OCI-LY3 (cell line): ENCODE results near the gene TMEM147.

Experiments used
- H2AFZ ChIP-seq: fragments of 200-600, 300-600 bp; shearing (Covaris generic); 2 replicates; pipeline ENCODE4 v1.6.0; 2014; ENCODE audit warnings: antibody characterized with exemption, low read depth, low read length
- H3K27ac ChIP-seq: fragments of 200-600, 300-600 bp; sonication (generic); 2 replicates; pipeline ENCODE4 v1.5.1; 2014; ENCODE audit warnings: mild to moderate bottlenecking, low read length, moderate library complexity, mixed read lengths
- H3K27me3 ChIP-seq: fragments of 200-600, 300-600 bp; sonication (generic); 2 replicates; pipeline ENCODE4 v1.6.1; 2014; ENCODE audit warnings: low read depth, low read length, mixed read lengths
- H3K36me3 ChIP-seq: fragments of 200-600, 300-600 bp; sonication (generic); replicated peaks from 2 replicates; pipeline ENCODE3; 2014; ENCODE audit warnings: low read depth, low read length, mixed read lengths
- H3K4me1 ChIP-seq: fragments of 300-600, 200-600 bp; sonication (generic); 2 replicates; pipeline ENCODE4 v1.6.1; 2014; ENCODE audit warnings: low read length, mixed read lengths
- H3K4me2 ChIP-seq: fragments of 200-600, 300-600 bp; sonication (generic); 2 replicates; pipeline ENCODE4 v1.6.1; 2014; ENCODE audit warnings: low read length, mixed read lengths
- H3K4me3 ChIP-seq: fragments of 300-600, 200-600 bp; sonication (generic); 2 replicates; pipeline ENCODE4 v1.5.1; 2014; ENCODE audit warnings: antibody characterized with exemption, mild to moderate bottlenecking, low read length, moderate library complexity
- H3K79me2 ChIP-seq: fragments of 300-600, 200-600 bp; shearing (Covaris generic); 2 replicates; pipeline ENCODE4 v1.6.1; 2014; ENCODE audit warnings: mild to moderate bottlenecking, low read length, mixed read lengths
- H3K9ac ChIP-seq: fragments of 300-600, 200-600 bp; shearing (Covaris generic); 2 replicates; pipeline ENCODE4 v1.6.0; 2014; ENCODE audit warnings: mild to moderate bottlenecking, low read length, moderate library complexity
- H3K9me3 ChIP-seq: fragments of 200-600, 300-600 bp; shearing (Covaris generic); 2 replicates; pipeline ENCODE4 v1.6.1; 2014; ENCODE audit warnings: low read length, mixed read lengths; ENCODE audit not compliant: insufficient read depth
- H4K20me1 ChIP-seq: fragments of 200-600, 300-600 bp; sonication (generic); 2 replicates; pipeline ENCODE4 v1.6.1; 2016; ENCODE audit warnings: low read length, mixed read lengths; ENCODE audit not compliant: insufficient read depth
- EZH2phosphoT487 ChIP-seq: fragments of 200-600 bp; shearing (Covaris generic); IDR thresholded peaks from 2 replicates; pipeline ENCODE4 v1.6.1; 2018; ENCODE audit warnings: antibody characterized with exemption, mixed run types, low read depth
- TF ChIP-seq, protein P1 (sequence below): fragments of 200-600, 300-600 bp; sonication (generic); IDR thresholded peaks from 2 replicates; pipeline ENCODE4 v1.5.1; 2014; ENCODE audit warnings: antibody characterized with exemption, low read length, low read depth

The TMEM147 gene

DNA sequence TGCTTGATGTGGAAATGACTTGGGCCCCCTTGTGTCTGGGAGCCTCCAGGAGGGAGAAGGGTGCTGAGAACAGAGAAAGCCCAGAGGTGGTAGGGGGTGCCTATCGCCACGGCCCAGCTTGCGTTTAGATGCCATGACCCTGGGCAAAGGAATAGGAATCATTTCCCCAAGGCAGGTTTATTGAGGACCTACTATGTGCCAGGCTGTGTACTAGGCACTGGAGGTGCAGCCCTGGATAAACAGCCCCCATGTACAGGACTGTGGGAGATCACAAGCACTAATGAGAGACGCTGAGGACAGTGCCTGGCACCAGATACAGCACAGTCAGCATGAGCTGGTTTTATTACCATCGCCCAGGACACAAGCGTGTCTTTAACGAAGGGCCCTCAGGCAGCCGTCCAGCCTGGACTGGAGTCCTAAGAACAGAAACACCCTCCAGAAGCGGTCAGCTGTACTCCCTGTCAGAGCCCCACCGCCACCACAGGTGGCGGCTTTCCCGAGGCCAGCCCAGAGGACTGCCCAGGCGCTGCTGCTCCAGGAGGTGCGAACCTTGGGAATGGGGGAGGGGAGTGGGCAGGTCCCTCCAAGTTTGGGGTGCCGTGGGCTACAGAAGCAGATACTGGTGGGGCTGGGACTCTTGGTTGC, 4.6 kb downstream of the TMEM147 start:
- no peak for TF ChIP-seq EZH2phosphoT487
- TF ChIP-seq, protein P1, sequence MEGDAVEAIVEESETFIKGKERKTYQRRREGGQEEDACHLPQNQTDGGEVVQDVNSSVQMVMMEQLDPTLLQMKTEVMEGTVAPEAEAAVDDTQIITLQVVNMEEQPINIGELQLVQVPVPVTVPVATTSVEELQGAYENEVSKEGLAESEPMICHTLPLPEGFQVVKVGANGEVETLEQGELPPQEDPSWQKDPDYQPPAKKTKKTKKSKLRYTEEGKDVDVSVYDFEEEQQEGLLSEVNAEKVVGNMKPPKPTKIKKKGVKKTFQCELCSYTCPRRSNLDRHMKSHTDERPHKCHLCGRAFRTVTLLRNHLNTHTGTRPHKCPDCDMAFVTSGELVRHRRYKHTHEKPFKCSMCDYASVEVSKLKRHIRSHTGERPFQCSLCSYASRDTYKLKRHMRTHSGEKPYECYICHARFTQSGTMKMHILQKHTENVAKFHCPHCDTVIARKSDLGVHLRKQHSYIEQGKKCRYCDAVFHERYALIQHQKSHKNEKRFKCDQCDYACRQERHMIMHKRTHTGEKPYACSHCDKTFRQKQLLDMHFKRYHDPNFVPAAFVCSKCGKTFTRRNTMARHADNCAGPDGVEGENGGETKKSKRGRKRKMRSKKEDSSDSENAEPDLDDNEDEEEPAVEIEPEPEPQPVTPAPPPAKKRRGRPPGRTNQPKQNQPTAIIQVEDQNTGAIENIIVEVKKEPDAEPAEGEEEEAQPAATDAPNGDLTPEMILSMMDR: no peak
- Histone ChIP-seq H4K20me1 (no peaks in the 10 kb centered on the region; the same call in 1 of the 2 replicates), H3K4me3 (no peak overlapping the region)

DNA sequence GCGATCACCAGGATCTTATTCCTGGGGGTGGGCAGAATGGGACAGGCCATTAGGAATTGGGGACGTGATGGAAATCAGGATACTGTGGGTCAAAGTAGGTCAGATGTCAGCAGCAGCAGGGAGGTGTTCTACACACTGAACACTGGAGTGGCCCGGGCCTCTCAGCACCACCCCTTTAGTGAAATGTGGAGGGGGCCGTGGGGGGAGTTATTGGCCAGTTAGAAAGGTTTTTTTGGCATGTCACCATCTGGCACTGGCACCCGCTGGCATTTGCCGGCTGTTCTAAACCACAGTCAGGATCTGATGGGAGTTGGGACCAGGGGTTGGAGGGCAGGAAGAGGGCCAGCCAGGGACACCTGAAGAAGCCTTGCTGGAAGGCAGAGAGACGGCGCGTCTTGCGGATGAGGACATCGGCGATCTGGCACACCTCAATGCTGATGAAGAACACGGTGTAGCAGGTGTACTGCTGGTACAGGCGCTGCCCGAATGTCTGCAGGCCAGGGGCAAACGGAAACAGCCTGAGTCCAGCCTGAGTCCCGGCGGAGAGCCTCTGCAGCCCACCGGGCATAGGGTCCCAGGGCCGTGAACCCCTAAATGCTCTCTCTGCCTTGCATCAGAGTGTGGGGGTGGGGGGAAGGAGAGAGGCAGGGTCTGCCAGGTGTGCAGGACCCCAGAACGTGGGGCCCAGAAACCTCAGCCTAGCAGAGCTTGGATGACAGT, 5.8 kb downstream of the TMEM147 start:
- no peaks in the 10 kb centered on the region; the same call in 1 of the 2 replicates for H4K20me1 ChIP-seq
- peaks cover 16% of the 10 kb centered on the region for H3K4me1 ChIP-seq
- H3K9me3 ChIP-seq: no peaks in the 10 kb centered on the region
- H3K36me3 ChIP-seq: peaks cover 19% of the 10 kb centered on the region
- H3K4me2 ChIP-seq: no peak overlapping the region
- no peak overlapping the region for H3K4me3 ChIP-seq
- H3K79me2 ChIP-seq: peaks cover 12% of the 10 kb centered on the region
- H2AFZ ChIP-seq: no peak overlapping the region
- no peaks in the 10 kb centered on the region for H3K27me3 ChIP-seq
- no peak overlapping the region for H3K9ac ChIP-seq
- H3K27ac ChIP-seq: no peak overlapping the region
- TF ChIP-seq, protein P1: no peak
- TF ChIP-seq EZH2phosphoT487: no peak

More for the DNA sequence above, 4.6 kb downstream of the TMEM147 start:
- no peak overlapping the region for H3K9ac ChIP-seq
- H3K9me3 ChIP-seq: no peaks in the 10 kb centered on the region
- peaks cover 17% of the 10 kb centered on the region for H3K4me1 ChIP-seq
- no peak overlapping the region for H2AFZ ChIP-seq
- H3K27me3 ChIP-seq: no peaks in the 10 kb centered on the region
- no peak overlapping the region for H3K4me2 ChIP-seq
- H3K79me2 ChIP-seq: peaks cover 22% of the 10 kb centered on the region
- H3K36me3 ChIP-seq: peaks cover 19% of the 10 kb centered on the region
- H3K27ac ChIP-seq: no peak overlapping the region

DNA sequence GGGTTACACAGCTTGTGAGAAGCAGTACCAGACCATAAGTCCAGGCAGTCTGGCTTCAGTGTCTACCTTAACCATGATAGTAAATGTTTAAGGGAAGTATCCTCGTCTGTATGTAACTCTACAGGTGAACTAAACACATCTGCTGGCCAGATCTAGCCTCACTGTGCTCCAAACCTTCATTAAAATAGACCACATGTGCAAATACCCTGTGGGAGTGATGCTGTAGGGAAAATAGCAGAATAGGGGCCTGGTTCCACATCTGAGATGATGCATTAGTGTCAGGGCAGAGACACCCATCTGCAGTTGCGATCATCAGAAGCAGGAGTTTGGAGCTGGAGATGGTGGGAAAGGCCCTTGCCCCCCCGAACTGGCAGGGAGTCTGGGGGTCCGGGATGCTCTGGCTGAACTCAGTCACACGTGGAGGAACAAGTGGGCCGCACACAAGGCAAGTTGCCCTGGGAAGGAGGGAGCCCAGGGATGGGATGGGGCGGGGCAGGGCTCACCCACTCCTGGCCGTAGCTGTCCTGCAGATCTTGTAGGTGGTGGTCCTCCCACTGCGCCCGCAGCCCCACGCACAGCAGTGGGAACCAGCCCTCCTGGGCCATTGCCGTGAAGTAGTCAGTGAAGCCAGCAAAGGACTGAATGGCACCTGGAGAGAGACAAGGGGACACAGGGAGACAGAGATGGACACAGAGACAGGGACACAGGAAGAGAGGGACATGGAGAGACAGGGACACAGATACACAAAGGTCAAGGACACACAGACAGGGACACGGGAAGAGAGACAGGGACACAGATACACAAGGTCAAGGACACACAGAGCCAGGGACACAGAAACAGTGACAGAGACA, 7.3 kb downstream of the TMEM147 start:
- H3K9ac ChIP-seq: no peak overlapping the region
- no peak for TF ChIP-seq EZH2phosphoT487
- TF ChIP-seq, protein P1: no peak
- H3K79me2 ChIP-seq: no peaks in the 10 kb centered on the region
- no peaks in the 10 kb centered on the region for H3K9me3 ChIP-seq
- H3K36me3 ChIP-seq: peaks cover 9% of the 10 kb centered on the region
- no peak overlapping the region for H3K27ac ChIP-seq
- no peak overlapping the region for H3K4me2 ChIP-seq
- no peaks in the 10 kb centered on the region; the same call in 1 of the 2 replicates for H4K20me1 ChIP-seq
- no peak overlapping the region for H2AFZ ChIP-seq
- H3K4me1 ChIP-seq: peaks cover 10% of the 10 kb centered on the region; the same call in 1 of the 2 replicates
- no peak overlapping the region for H3K4me3 ChIP-seq
- no peaks in the 10 kb centered on the region for H3K27me3 ChIP-seq
